GM10266 (cell line): ENCODE results near the gene BCL2L13.
"Not testable (repeated sequence)": the region's sequence is repeated elsewhere in the genome, so short reads cannot be mapped to it uniquely, and the experiment has no call there.

ENCODE experiments used
- DNase-seq: peaks from one replicate; pipeline ENCODE4 v3.0.0; 2012; ENCODE audit errors: extremely low spot score
- TF ChIP-seq, protein P1 (sequence below): IDR thresholded peaks from 2 replicates; pipeline ENCODE4 v1.5.1; 2012; ENCODE audit warnings: mild to moderate bottlenecking, low read depth; ENCODE audit not compliant: control insufficient read depth, insufficient read depth; ENCODE audit errors: missing control alignments

Gene BCL2L13

DNA sequence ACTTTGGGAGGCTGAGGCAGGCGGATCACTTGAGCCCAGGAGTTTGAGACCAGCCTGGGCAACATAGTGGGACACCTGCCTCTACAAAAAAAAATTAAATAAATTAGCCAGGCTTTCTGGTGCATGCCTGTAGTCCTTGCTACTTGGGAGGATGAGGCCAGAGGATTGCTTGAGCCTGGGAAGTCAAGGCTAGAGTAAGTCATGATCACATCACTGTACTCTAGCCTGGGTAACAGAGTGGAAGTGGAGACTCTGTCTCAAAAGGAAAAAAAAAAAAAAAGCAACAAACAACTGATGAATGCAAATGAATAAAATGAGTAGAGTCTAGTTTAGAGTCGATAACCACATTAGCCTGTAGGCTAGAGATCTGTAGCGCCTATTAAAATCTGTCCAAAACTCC is 3.9 kb upstream of the BCL2L13 start:
- DNase-seq: no peak
- TF ChIP-seq, protein P1, sequence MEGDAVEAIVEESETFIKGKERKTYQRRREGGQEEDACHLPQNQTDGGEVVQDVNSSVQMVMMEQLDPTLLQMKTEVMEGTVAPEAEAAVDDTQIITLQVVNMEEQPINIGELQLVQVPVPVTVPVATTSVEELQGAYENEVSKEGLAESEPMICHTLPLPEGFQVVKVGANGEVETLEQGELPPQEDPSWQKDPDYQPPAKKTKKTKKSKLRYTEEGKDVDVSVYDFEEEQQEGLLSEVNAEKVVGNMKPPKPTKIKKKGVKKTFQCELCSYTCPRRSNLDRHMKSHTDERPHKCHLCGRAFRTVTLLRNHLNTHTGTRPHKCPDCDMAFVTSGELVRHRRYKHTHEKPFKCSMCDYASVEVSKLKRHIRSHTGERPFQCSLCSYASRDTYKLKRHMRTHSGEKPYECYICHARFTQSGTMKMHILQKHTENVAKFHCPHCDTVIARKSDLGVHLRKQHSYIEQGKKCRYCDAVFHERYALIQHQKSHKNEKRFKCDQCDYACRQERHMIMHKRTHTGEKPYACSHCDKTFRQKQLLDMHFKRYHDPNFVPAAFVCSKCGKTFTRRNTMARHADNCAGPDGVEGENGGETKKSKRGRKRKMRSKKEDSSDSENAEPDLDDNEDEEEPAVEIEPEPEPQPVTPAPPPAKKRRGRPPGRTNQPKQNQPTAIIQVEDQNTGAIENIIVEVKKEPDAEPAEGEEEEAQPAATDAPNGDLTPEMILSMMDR: no peak

GRCh38 chr22:17636850-17637249 is 1.7 kb upstream of the BCL2L13 start:
- not testable (repeated sequence) for DNase-seq

- DNase-seq: no peak
Observed at GRCh38 chr22:17637490-17638181, 921 bp upstream of the BCL2L13 start.

GRCh38 chr22:17638182-17638431 is 450 bp upstream of the BCL2L13 start:
- DNase-seq: peak; percentile 37
- TF ChIP-seq, protein P1: no peak

More at GRCh38 chr22:17637490-17638181, 921 bp upstream of the BCL2L13 start:
- TF ChIP-seq, protein P1: no peak

DNA sequence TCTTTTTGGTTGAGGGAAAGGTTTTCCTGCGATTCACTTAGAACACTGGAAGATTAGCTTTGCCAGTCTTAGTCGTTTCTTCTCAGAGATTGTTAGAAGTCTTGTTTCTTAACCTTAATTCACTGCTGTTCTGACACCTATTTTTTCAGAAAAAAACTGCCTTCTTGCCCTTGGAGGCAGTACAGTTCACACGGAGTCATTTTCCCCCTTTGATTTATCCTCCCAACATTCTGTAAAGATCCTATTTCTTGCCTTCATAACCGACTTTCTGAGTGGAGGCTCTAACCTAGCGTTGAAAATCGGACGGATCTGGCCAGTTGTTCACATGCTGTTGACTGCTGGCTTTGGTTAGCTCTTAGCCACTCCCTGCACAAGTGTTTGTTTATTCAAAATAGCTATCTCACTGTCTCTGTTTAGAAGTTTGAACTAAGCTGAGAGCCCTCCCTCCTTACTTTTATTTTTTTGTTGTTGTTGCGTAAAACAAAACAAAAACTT is 737 bp downstream of the BCL2L13 start:
- TF ChIP-seq, protein P1: no peak
- DNase-seq: peak; percentile 52

GRCh38 chr22:17641269-17641668 is 2.7 kb downstream of the BCL2L13 start:
- no peak for DNase-seq
- TF ChIP-seq, protein P1: no peak

DNA sequence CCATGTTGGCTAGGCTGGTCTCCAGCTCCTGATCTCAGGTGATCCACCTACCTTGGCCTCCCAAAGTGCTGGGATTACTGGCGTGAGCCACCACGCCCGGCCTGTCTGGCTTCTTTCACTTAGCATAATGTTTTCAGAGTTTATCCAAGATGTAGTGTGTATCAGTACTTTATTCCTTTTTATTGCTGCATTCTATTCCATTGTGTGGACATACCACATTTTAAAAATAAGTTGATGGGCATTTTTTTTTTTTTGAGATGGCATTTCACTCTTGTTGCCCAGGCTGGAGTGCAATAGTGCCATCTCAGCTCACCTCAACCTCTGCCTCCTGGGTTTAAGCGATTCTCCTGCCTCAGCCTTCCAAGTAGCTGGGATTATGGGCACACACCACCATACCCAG is 3.8 kb downstream of the BCL2L13 start:
- DNase-seq: not testable (repeated sequence)

DNA sequence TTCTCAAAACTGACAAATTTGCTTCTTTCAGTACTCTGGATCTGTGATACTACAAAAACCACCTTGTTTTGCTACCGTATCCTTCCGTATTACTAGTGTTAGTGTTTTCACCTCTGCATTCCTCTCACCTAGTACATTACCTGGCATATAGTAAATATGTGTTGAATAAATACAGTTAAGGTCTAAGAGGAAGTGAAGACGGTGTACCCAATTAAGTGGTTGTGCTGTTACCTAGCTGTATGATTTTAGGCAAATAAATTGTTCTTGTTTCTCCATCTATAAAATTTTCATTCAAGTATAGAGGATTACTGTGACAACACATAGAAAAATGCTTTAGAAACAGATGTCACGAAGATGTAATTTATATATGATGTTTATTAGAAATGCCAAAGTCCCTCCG is 8.9 kb downstream of the BCL2L13 start:
- DNase-seq: no peak
- TF ChIP-seq, protein P1: no peak
